K562 (cell line): Measurements from ENCODE around the gene RARG. TPM values are rescaled to one million over a fixed set of nuclear protein-coding genes. Genes with fewer than 3 reads are reported as not detected.

Experiments
- EP300 ChIP-seq: IDR thresholded peaks from 2 replicates; pipeline ENCODE4 v1.6.1; 2012; ENCODE audit warnings: low read length, improper control_type of control experiment
- HLTF ChIP-seq: fragments of 450-650 bp; IDR thresholded peaks from 2 replicates; pipeline ENCODE4 v1.6.1; 2016
- ZNF551 ChIP-seq: fragments of 250-450 bp; sonication (Bioruptor Pico); IDR thresholded peaks from 2 replicates; pipeline ENCODE4 v1.5.0; 2021; ENCODE audit warnings: mild to moderate bottlenecking, moderate library complexity
- polyA plus RNA-seq, 8 experiments: library from polyadenylated mRNA; depleted of rRNA in 4 of 8; stranded (reverse) in 5 of 8; unstranded in 3 of 8; fragments of >200 nt; fragmentation: Nextera tagmentation in 2 of 8; fragmentation: Illumina TruSeq in 1 of 8; extraction: Ambion mirVana in 2 of 8; extraction: Trizol in 1 of 8; gene quantifications; 2 replicates each; pipeline versions ENCODE4 v1.2.1 to v1.2.3, GENCODE V29; 2011 to 2014; ENCODE audit warnings: inconsistent platforms in 1 of 8, missing spikeins in 1 of 8
- total RNA-seq, 7 experiments: library from RNA; depleted of rRNA in 6 of 7; stranded (reverse); fragments of >200 nt in 6 of 7; fragmentation: Illumina TruSeq in 2 of 7; extraction: Trizol in 2 of 7; gene quantifications; 2 replicates each; pipeline versions ENCODE4 v1.2.1 to v1.2.3, GENCODE V29; 2011 to 2021; ENCODE audit warnings: low replicate concordance in 1 of 7
- TF ChIP-seq, protein P1 (sequence below): fragments of 250-450 bp; sonication (Bioruptor Pico); IDR thresholded peaks from 2 replicates; pipeline ENCODE4 v1.5.0; 2021; ENCODE audit warnings: mild to moderate bottlenecking, moderate library complexity
- TF ChIP-seq, protein P2 (sequence below), 2 experiments: fragments of 450-650 bp in 1 of 2; sonication (generic) in 1 of 2; formaldehyde crosslinking; conservative IDR thresholded peaks; 2 replicates each; pipeline versions ENCODE4 v1.4.0 to v1.8.1; 2020 to 2022; ENCODE audit warnings: mild to moderate bottlenecking in 1 of 2, missing genetic modification reagents in 1 of 2
- TF ChIP-seq, protein P3 (sequence below), 2 experiments: fragments of 450-650 bp; conservative IDR thresholded peaks; 2 replicates each; pipeline ENCODE4 v1.6.1; 2017; ENCODE audit warnings: mild to moderate bottlenecking in 2 of 2, moderate library complexity in 2 of 2
- TF ChIP-seq, protein P4 (sequence below): sonication (generic); formaldehyde crosslinking; IDR thresholded peaks from 2 replicates; pipeline ENCODE4 v1.9.0; 2022; ENCODE audit warnings: mild to moderate bottlenecking, missing genetic modification reagents
- TF ChIP-seq, protein P5 (sequence below): fragments of 450-650 bp; IDR thresholded peaks from one replicate; pipeline ENCODE4 v1.6.1; 2018; ENCODE audit warnings: mild to moderate bottlenecking, moderate library complexity; ENCODE audit not compliant: partially characterized antibody
- TF ChIP-seq, protein P6 (sequence below), 2 experiments: fragments of 450-650 bp in 1 of 2; IDR thresholded peaks; 2 replicates each; pipeline ENCODE4 v1.6.1; 2011 to 2017; ENCODE audit warnings: low read depth in 2 of 2, antibody characterized with exemption in 1 of 2, borderline replicate concordance in 1 of 2, low read length in 1 of 2, mild to moderate bottlenecking in 1 of 2, mixed read lengths in 1 of 2; ENCODE audit not compliant: control insufficient read depth in 1 of 2
- TF ChIP-seq, protein P7 (sequence below): fragments of 250-450 bp; sonication (Bioruptor Pico); IDR thresholded peaks from 2 replicates; pipeline ENCODE4 v1.6.1; 2021; ENCODE audit warnings: mild to moderate bottlenecking

RARG gene
- total and polyA plus RNA-seq, 9 of the 15 experiments (the other 6 are each of a cell fraction or from before 2014, with no cell fraction given) = 0.18 to 7.6 (median 3.8) TPM

DNA sequence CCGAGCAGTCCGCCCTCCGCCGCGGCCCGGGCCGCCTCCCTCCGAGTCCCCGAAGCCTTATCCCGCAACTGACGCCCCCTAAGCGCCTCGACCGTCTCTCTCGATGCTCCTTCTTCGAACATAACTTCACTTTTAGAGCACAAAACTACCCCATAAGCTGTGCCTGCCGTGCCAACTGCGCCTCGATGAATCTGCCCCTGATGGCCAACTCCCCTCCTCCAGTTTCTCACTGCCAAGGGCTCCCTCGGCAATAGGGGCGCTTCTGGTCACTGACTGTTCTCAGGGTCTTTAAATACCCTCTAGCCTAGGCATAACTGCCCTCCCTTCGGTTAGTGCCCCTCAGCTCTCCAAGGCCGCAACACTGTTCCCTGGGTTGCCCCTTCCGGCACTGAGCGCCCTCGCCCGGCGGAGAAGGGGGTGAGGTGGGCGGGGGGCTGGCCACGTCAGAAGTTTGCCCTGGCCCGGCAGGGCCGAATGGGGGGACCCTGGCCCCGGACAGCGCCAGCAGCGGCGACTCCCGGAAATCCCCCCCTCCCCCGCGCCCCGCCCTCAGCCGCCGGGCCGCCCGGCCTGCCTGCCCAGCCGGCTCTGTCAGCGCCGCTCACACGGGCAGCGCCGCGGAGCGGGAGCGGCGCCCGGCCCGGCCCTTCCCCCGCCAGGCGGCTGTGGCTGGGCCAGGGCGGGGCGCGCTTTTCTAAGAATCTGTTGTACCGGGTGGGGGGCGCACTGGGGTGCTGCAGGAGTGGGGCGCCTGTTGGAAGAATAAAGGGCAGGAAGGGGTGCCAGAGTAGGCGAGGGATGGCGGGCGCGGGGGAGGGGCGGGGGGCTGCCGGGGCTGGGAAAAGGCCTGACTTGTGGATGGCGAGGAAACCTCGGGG, 10.6 kb downstream of the RARG start (continued):
- TF ChIP-seq, protein P1, sequence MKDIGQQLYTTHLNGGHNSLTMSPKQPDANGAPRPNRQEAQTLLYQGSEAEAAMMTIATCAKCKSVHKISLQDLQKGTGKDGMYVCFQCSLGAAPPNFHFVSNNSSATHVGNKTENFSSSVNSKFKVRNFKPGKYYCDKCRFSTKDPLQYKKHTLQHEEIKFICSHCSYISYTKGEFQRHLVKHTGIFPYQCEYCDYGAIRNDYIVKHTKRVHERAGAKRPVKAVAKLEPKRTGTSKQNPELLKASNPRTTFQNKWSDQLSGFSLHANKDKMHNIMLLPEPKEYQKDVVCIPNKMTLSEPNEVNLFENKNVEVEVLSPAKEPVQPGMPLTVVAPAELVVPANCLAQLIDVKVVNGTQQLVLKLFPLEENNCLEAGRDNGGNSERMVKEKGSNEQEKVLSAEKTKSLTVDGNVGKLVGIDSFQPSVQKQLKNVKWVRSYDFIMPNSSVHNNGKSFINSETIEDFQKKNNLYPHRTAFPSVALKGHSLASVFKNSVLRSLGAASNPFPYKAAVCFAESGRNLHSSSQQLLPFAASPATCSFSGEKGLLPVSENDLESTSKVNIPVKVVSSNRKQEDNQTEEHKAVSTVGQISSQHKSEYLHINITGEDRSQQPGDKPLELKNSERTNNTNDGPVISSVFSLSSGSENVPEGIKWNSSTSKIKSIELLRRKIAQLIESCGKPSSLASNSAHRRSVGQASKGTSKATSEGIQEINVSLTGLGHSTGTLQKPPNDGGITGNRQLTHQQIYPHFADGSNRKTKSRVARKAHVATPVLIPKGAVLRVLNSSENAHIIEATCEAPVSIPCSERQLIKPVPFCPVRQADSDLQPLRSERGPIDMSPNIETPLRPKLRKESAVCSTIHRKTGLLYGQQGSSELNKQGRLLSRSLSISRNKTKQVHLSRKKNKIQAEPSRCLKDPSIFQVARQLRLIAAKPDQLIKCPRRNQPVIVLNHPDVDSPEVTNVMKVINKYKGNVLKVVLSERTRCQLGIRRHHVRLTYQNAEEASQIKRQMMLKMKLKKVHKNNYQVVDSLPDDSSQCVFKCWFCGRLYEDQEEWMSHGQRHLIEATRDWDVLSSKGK (CRISPR knock-in tag) = no peak
- TF ChIP-seq HLTF (no peak), EP300 (no peak; the same call in 1 of the 2 replicates), ZNF551 (CRISPR knock-in tag) (no peak)
- TF ChIP-seq, protein P2, sequence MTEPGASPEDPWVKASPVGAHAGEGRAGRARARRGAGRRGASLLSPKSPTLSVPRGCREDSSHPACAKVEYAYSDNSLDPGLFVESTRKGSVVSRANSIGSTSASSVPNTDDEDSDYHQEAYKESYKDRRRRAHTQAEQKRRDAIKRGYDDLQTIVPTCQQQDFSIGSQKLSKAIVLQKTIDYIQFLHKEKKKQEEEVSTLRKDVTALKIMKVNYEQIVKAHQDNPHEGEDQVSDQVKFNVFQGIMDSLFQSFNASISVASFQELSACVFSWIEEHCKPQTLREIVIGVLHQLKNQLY (CRISPR knock-in tag; conservative IDR thresholded peaks at IDR 0.05) = no peak
- TF ChIP-seq, protein P3, sequence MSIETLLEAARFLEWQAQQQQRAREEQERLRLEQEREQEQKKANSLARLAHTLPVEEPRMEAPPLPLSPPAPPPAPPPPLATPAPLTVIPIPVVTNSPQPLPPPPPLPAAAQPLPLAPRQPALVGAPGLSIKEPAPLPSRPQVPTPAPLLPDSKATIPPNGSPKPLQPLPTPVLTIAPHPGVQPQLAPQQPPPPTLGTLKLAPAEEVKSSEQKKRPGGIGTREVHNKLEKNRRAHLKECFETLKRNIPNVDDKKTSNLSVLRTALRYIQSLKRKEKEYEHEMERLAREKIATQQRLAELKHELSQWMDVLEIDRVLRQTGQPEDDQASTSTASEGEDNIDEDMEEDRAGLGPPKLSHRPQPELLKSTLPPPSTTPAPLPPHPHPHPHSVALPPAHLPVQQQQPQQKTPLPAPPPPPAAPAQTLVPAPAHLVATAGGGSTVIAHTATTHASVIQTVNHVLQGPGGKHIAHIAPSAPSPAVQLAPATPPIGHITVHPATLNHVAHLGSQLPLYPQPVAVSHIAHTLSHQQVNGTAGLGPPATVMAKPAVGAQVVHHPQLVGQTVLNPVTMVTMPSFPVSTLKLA (conservative IDR thresholded peaks at IDR 0.05) = 0 out of 4 replicates have a peak, but pooled peaks of 1 of the 2 experiments have one; percentile 10
- TF ChIP-seq, protein P4, sequence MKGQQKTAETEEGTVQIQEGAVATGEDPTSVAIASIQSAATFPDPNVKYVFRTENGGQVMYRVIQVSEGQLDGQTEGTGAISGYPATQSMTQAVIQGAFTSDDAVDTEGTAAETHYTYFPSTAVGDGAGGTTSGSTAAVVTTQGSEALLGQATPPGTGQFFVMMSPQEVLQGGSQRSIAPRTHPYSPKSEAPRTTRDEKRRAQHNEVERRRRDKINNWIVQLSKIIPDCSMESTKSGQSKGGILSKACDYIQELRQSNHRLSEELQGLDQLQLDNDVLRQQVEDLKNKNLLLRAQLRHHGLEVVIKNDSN (CRISPR knock-in tag) = no peak
- TF ChIP-seq, protein P5, sequence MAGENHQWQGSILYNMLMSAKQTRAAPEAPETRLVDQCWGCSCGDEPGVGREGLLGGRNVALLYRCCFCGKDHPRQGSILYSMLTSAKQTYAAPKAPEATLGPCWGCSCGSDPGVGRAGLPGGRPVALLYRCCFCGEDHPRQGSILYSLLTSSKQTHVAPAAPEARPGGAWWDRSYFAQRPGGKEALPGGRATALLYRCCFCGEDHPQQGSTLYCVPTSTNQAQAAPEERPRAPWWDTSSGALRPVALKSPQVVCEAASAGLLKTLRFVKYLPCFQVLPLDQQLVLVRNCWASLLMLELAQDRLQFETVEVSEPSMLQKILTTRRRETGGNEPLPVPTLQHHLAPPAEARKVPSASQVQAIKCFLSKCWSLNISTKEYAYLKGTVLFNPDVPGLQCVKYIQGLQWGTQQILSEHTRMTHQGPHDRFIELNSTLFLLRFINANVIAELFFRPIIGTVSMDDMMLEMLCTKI = no peak
- TF ChIP-seq, protein P6, sequence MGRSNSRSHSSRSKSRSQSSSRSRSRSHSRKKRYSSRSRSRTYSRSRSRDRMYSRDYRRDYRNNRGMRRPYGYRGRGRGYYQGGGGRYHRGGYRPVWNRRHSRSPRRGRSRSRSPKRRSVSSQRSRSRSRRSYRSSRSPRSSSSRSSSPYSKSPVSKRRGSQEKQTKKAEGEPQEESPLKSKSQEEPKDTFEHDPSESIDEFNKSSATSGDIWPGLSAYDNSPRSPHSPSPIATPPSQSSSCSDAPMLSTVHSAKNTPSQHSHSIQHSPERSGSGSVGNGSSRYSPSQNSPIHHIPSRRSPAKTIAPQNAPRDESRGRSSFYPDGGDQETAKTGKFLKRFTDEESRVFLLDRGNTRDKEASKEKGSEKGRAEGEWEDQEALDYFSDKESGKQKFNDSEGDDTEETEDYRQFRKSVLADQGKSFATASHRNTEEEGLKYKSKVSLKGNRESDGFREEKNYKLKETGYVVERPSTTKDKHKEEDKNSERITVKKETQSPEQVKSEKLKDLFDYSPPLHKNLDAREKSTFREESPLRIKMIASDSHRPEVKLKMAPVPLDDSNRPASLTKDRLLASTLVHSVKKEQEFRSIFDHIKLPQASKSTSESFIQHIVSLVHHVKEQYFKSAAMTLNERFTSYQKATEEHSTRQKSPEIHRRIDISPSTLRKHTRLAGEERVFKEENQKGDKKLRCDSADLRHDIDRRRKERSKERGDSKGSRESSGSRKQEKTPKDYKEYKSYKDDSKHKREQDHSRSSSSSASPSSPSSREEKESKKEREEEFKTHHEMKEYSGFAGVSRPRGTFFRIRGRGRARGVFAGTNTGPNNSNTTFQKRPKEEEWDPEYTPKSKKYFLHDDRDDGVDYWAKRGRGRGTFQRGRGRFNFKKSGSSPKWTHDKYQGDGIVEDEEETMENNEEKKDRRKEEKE (IDR thresholded peaks at IDR 0.05; ENCODE audit: borderline replicate concordance in 1 of 2, control insufficient read depth in 1 of 2, low read depth in 2 of 2, low read length in 1 of 2) = no peak
- TF ChIP-seq, protein P7, sequence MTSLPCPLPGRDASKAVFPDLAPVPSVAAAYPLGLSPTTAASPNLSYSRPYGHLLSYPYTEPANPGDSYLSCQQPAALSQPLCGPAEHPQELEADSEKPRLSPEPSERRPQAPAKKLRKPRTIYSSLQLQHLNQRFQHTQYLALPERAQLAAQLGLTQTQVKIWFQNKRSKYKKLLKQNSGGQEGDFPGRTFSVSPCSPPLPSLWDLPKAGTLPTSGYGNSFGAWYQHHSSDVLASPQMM (CRISPR knock-in tag) = no peak
